HCT116 (cell line): Measurements from ENCODE around the gene YWHAQ. TPM values are rescaled to one million over a fixed set of nuclear protein-coding genes. Genes with fewer than 3 reads are reported as not detected.

Experiments
- ATAC-seq: fragments of 200-7000 bp; cut with Tn5 transposase; 2 replicates; pipeline ENCODE4 v1.9.1; 2020; ENCODE audit warnings: mild to moderate bottlenecking, moderate library complexity
- BruUV-seq: library from RNA; stranded (reverse); fragments of 400-500 nt; replicated peaks from 2 replicates; lab custom pipeline; 2021; lab: Mats Ljungman, UMichigan
- CTCF ChIA-PET: fragments of 300-600 bp; sonication (Branson Sonifier 250); formaldehyde crosslinking; loops from one replicate; lab custom pipeline; 2021; ENCODE audit warnings: antibody characterized with exemption; lab: Charles Lee
- POLR2A ChIA-PET: fragments of 300-600, 350-600 bp; sonication (Branson Sonifier 250); formaldehyde crosslinking; loops from one replicate; lab custom pipeline; 2021; ENCODE audit warnings: antibody characterized with exemption; lab: Charles Lee
- RAD21 ChIA-PET, 2 experiments: fragments of 300-600 bp; sonication (Branson Sonifier 250); formaldehyde crosslinking; loops; one replicate each; lab custom pipeline; 2023; ENCODE audit warnings: low total read pairs in 2 of 2; ENCODE audit not compliant: uncharacterized antibody in 2 of 2, unreplicated experiment in 2 of 2, low non-redundant PET in 1 of 2; lab: Charles Lee
- DNase-seq: peaks from one replicate; pipeline ENCODE4 v3.0.0-alpha.2; 2010; ENCODE audit warnings: low read depth, low spot score
- H2AFZ ChIP-seq: fragments of 200-600 bp; shearing (Covaris generic), sonication (generic); 2 replicates; pipeline ENCODE4 v1.6.1; 2017; ENCODE audit warnings: low read depth, mixed run types, mixed read lengths, antibody characterized with exemption, low read length; ENCODE audit not compliant: poor library complexity, severe bottlenecking
- H3K27ac ChIP-seq: 2 replicates; pipeline ENCODE4 v1.5.1; 2012; ENCODE audit warnings: low read depth, low read length
- H3K27me3 ChIP-seq: fragments of 200-600 bp; sonication (generic); 2 replicates; pipeline ENCODE4 v1.6.1; 2016; ENCODE audit warnings: mixed run types, low read length, mixed read lengths; ENCODE audit not compliant: insufficient read depth
- H3K36me3 ChIP-seq, 2 experiments: fragments of 200-500 bp in 1 of 2; fragments of 200-600 bp in 1 of 2; sonication (Bioruptor generic) in 1 of 2; sonication (generic) in 1 of 2; 2 replicates each; pipeline versions ENCODE4 v1.5.1 to v1.6.1; 2014 to 2016; ENCODE audit warnings: low read length in 2 of 2, inconsistent platforms in 1 of 2, mixed read lengths in 1 of 2, mixed run types in 1 of 2; ENCODE audit not compliant: insufficient read depth in 2 of 2, control insufficient read depth in 1 of 2
- H3K4me1 ChIP-seq, 2 experiments: fragments of 200-600 bp in 1 of 2; sonication (generic) in 1 of 2; 2 replicates each; pipeline versions ENCODE4 v1.5.1 to v1.6.1; 2012 to 2017; ENCODE audit warnings: low read length in 2 of 2, inconsistent platforms in 1 of 2, mild to moderate bottlenecking in 1 of 2, mixed read lengths in 1 of 2, mixed run types in 1 of 2, moderate library complexity in 1 of 2; ENCODE audit not compliant: insufficient read depth in 2 of 2, control insufficient read depth in 1 of 2
- H3K4me2 ChIP-seq: fragments of 200-600 bp; sonication (generic); 2 replicates; pipeline ENCODE4 v1.6.1; 2017; ENCODE audit warnings: mixed run types, low read length, mixed read lengths
- H3K4me3 ChIP-seq, 2 experiments: fragments of 200-600 bp in 1 of 2; sonication (generic) in 1 of 2; replicated peaks in 1 of 2; 2 replicates each; pipeline ENCODE4 v1.5.1; 2011 to 2016; ENCODE audit warnings: low read length in 2 of 2, control low read depth in 1 of 2, low read depth in 1 of 2, mild to moderate bottlenecking in 1 of 2, mixed read lengths in 1 of 2, mixed run types in 1 of 2
- H3K79me2 ChIP-seq: fragments of 200-600 bp; sonication (generic); 2 replicates; pipeline ENCODE4 v1.6.1; 2017; ENCODE audit warnings: mild to moderate bottlenecking, mixed run types, low read length, moderate library complexity, mixed read lengths; ENCODE audit not compliant: insufficient read depth
- H3K9ac ChIP-seq: fragments of 200-600 bp; sonication (generic); 2 replicates; pipeline ENCODE4 v1.6.1; 2016; ENCODE audit warnings: low read length, mixed read lengths
- H3K9me2 ChIP-seq: fragments of 200-600 bp; sonication (generic), shearing (Covaris generic); 2 replicates; pipeline ENCODE4 v1.6.1; 2017; ENCODE audit warnings: mixed run types, mild to moderate bottlenecking, moderate library complexity; ENCODE audit not compliant: insufficient read depth
- H3K9me3 ChIP-seq, 2 experiments: fragments of 200-500 bp in 1 of 2; fragments of 200-600 bp in 1 of 2; sonication (Bioruptor generic) in 1 of 2; sonication (generic) in 1 of 2; 2 replicates each; pipeline ENCODE4 v1.6.1; 2014 to 2017; ENCODE audit warnings: low read length in 2 of 2, mixed read lengths in 2 of 2, inconsistent platforms in 1 of 2, low read depth in 1 of 2, mild to moderate bottlenecking in 1 of 2, mixed run types in 1 of 2, moderate library complexity in 1 of 2; ENCODE audit not compliant: control insufficient read depth in 1 of 2, insufficient read depth in 1 of 2
- H4K20me1 ChIP-seq: fragments of 200-600 bp; sonication (generic), shearing (Covaris generic); 2 replicates; pipeline ENCODE4 v1.6.1; 2017; ENCODE audit warnings: mixed run types, mild to moderate bottlenecking, moderate library complexity; ENCODE audit not compliant: insufficient read depth
- ATF3 ChIP-seq: IDR thresholded peaks from 2 replicates; pipeline ENCODE4 v1.6.1; 2012
- CTCF ChIP-seq, 3 experiments: fragments of 200-600 bp in 1 of 3; sonication (generic) in 1 of 3; IDR thresholded peaks in 2 of 3; conservative IDR thresholded peaks in 1 of 3; 2 replicates each; pipeline ENCODE4 v1.5.1; 2012 to 2017; ENCODE audit warnings: low read depth in 2 of 3, low read length in 2 of 3, antibody characterized with exemption in 1 of 3, borderline replicate concordance in 1 of 3, control low read depth in 1 of 3, mild to moderate bottlenecking in 1 of 3, mixed read lengths in 1 of 3, mixed run types in 1 of 3, moderate library complexity in 1 of 3; ENCODE audit not compliant: insufficient read depth in 1 of 3
- EZH2 ChIP-seq: fragments of 200-600 bp; sonication (generic); IDR thresholded peaks from 2 replicates; pipeline ENCODE4 v1.6.1; 2017; ENCODE audit warnings: antibody characterized with exemption, mixed run types
- EZH2phosphoT487 ChIP-seq: fragments of 200-600 bp; IDR thresholded peaks from 2 replicates; pipeline ENCODE4 v1.6.1; 2018; ENCODE audit warnings: antibody characterized with exemption, borderline replicate concordance
- FOSL1 ChIP-seq: IDR thresholded peaks from 2 replicates; pipeline ENCODE4 v1.6.1; 2012; ENCODE audit warnings: low read depth
- JUND ChIP-seq: IDR thresholded peaks from 2 replicates; pipeline ENCODE4 v1.6.1; 2012
- MAX ChIP-seq: IDR thresholded peaks from 2 replicates; pipeline ENCODE4 v1.6.1; 2012
- RAD21 ChIP-seq: IDR thresholded peaks from 2 replicates; pipeline ENCODE4 v1.6.1; 2012; ENCODE audit warnings: low read depth, mild to moderate bottlenecking
- REST ChIP-seq: IDR thresholded peaks from 2 replicates; pipeline ENCODE4 v1.6.1; 2012; ENCODE audit warnings: low read depth
- SIN3A ChIP-seq: IDR thresholded peaks from 2 replicates; pipeline ENCODE4 v1.6.1; 2012; ENCODE audit warnings: low read depth
- SP1 ChIP-seq: IDR thresholded peaks from 2 replicates; pipeline ENCODE4 v1.6.1; 2012; ENCODE audit warnings: low read depth
- SRF ChIP-seq: IDR thresholded peaks from 2 replicates; pipeline ENCODE4 v1.6.1; 2012; ENCODE audit warnings: low read depth
- TCF7L2 ChIP-seq: IDR thresholded peaks from 2 replicates; pipeline ENCODE4 v1.7.0; 2011; ENCODE audit warnings: borderline replicate concordance, inconsistent platforms; ENCODE audit not compliant: insufficient read depth, insufficient read length; ENCODE audit errors: extremely low read depth
- YY1 ChIP-seq: IDR thresholded peaks from 2 replicates; pipeline ENCODE4 v1.6.1; 2011; ENCODE audit warnings: low read length, low read depth, moderate library complexity, mild to moderate bottlenecking; ENCODE audit not compliant: insufficient replicate concordance; ENCODE audit errors: extremely low read depth
- ZBTB33 ChIP-seq: IDR thresholded peaks from 2 replicates; pipeline ENCODE4 v1.6.1; 2011; ENCODE audit warnings: mild to moderate bottlenecking, low read length, moderate library complexity; ENCODE audit not compliant: insufficient replicate concordance; ENCODE audit errors: extremely low read depth
- ZFX ChIP-seq: fragments of 450-650 bp; IDR thresholded peaks from 2 replicates; pipeline ENCODE4 v1.6.1; 2017
- intact Hi-C: fragments of 100-400 bp; cut with micrococcal nuclease; formaldehyde crosslinking; loops from 2 replicates; pipeline ENCODE4 v1.10.0; 2022
- total RNA-seq: library from RNA; stranded (reverse); gene quantifications from one replicate; pipeline ENCODE4 v1.2.1, GENCODE V29; 2021; ENCODE audit not compliant: unreplicated experiment

Gene YWHAQ
- total RNA-seq, 1 experiment from 2014 or later = 365 TPM

- ChIA-PET POLR2A (no interaction called here), CTCF (interaction anchor here (1.2 kb wide), 1 partner anchor 218 kb away, joined by 3 read pairs; no protein-coding TSS in a partner anchor), RAD21 (no interaction called here)
- no peaks in the 10 kb centered on the region for H3K9me3 ChIP-seq
- no TSS peak for BruUV-seq
- H3K4me2 ChIP-seq = peak overlapping the region; percentile 58
- no peak for DNase-seq
- H3K27ac ChIP-seq = peak overlapping the region; percentile 21; the same call in 1 of the 2 replicates
- peaks cover 28 to 44% of the 10 kb centered on the region in 2 experiments for H3K4me1 ChIP-seq
- peak overlapping the region; percentile 6; the same call in 1 of the 2 replicates for H3K9ac ChIP-seq
- peaks cover 14% of the 10 kb centered on the region; the same call in 1 of the 2 replicates for H4K20me1 ChIP-seq
- no peaks in the 10 kb centered on the region for H3K9me2 ChIP-seq
- intact Hi-C loops = loop anchor here (10.0 kb wide), 1 partner anchor 492 kb away; the partner anchor contains the start of gene KLF11
- no peak for ATAC-seq
- H3K36me3 ChIP-seq = no peaks in the 10 kb centered on the region
- no peak overlapping the region for H2AFZ ChIP-seq
- no peaks in the 10 kb centered on the region for H3K27me3 ChIP-seq
- H3K79me2 ChIP-seq = peaks cover 90% of the 10 kb centered on the region
- H3K4me3 ChIP-seq = peak overlapping the region in 1 of 2 experiments; percentile 5; a peak in 1 of 4 replicates
- peak; percentile 20; the same call in 1 of the 2 replicates for TF ChIP-seq RAD21
- peak; percentile 75; the same call in 1 of the 2 replicates for TF ChIP-seq SIN3A
- no peak for TF ChIP-seq YY1
- peak; percentile 98 for TF ChIP-seq FOSL1
- TF ChIP-seq SRF = peak; percentile 78
- no peak for TF ChIP-seq EZH2
- 0 out of 2 replicates have a peak, but pooled peaks have one; percentile 45 for TF ChIP-seq MAX
- no peak for TF ChIP-seq ZFX
- no peak for TF ChIP-seq REST
- no peak for TF ChIP-seq ZBTB33
- peak; percentile 94 for TF ChIP-seq JUND
- TF ChIP-seq ATF3 = no peak; the same call in 1 of the 2 replicates
- peak; percentile 31 for TF ChIP-seq TCF7L2
- TF ChIP-seq SP1 = peak; percentile 83
- TF ChIP-seq EZH2phosphoT487 = no peak
- TF ChIP-seq CTCF (IDR thresholded peaks at IDR 0.05 in 2 of 3, conservative IDR thresholded peaks at IDR 0.05 in 1 of 3; ENCODE audit: borderline replicate concordance in 1 of 3, insufficient read depth in 1 of 3, low read depth in 2 of 3, low read length in 2 of 3) = no peak
Observed at GRCh38 chr2:9552219-9553178, 78.3 kb downstream of the YWHAQ start.
